Duodenal mucosa (tissue), 2 donors: Measurements from ENCODE around the gene MYO7B.

ENCODE experiments used
- H3K27ac ChIP-seq: one replicate; pipeline ENCODE4 v1.7.0; 2013; ENCODE audit warnings: low read depth, low read length
- H3K27me3 ChIP-seq, 2 donors: one replicate each; pipeline ENCODE4 v1.7.0; 2013; ENCODE audit warnings: low read length in 2 of 2, control low read depth in 1 of 2; ENCODE audit not compliant: insufficient read depth in 2 of 2, control insufficient read depth in 1 of 2
- H3K36me3 ChIP-seq, 2 donors: one replicate each; pipeline ENCODE4 v1.7.0; 2013; ENCODE audit warnings: low read length in 2 of 2, control low read depth in 1 of 2; ENCODE audit not compliant: insufficient read depth in 2 of 2, control insufficient read depth in 1 of 2
- H3K4me1 ChIP-seq, 2 donors: one replicate each; pipeline ENCODE4 v1.7.0; 2013; ENCODE audit warnings: low read length in 2 of 2, control low read depth in 1 of 2; ENCODE audit not compliant: insufficient read depth in 2 of 2, control insufficient read depth in 1 of 2
- H3K4me3 ChIP-seq, 2 donors: one replicate each; pipeline ENCODE4 v1.7.0; 2013; ENCODE audit warnings: low read length in 2 of 2, low read depth in 1 of 2
- H3K9ac ChIP-seq, 2 donors: one replicate each; pipeline ENCODE4 v1.7.0; 2013; ENCODE audit warnings: low read length in 2 of 2, low read depth in 1 of 2
- H3K9me3 ChIP-seq, 2 donors: one replicate each; pipeline ENCODE4 v1.7.0; 2013; ENCODE audit warnings: low read length in 2 of 2, control low read depth in 1 of 2; ENCODE audit not compliant: control insufficient read depth in 1 of 2

The MYO7B gene

GRCh38 chr2:127508631-127509034 lies 26.9 kb upstream of the MYO7B start:
- peaks cover 18 to 20% of the 10 kb centered on the region in 2 donors for H3K36me3 ChIP-seq
- H3K27ac ChIP-seq = no peak overlapping the region
- no peaks in the 10 kb centered on the region for H3K9me3 ChIP-seq
- peaks cover 32 to 33% of the 10 kb centered on the region in 2 donors for H3K4me1 ChIP-seq
- no peak overlapping the region for H3K4me3 ChIP-seq
- no peak overlapping the region for H3K9ac ChIP-seq
- no peaks in the 10 kb centered on the region for H3K27me3 ChIP-seq

GRCh38 chr2:127510073-127510472 lies 25.4 kb upstream of the MYO7B start:
- Histone ChIP-seq H3K4me3 (no peak overlapping the region), H3K9me3 (no peaks in the 10 kb centered on the region), H3K36me3 (peaks cover 11 to 20% of the 10 kb centered on the region in 2 donors), H3K27ac (no peak overlapping the region), H3K4me1 (peaks cover 33% of the 10 kb centered on the region in 2 donors), H3K27me3 (no peaks in the 10 kb centered on the region), H3K9ac (no peak overlapping the region)

GRCh38 chr2:127511090-127511695 lies 24.3 kb upstream of the MYO7B start:
- Histone ChIP-seq H3K27ac (no peak overlapping the region), H3K9me3 (no peaks in the 10 kb centered on the region), H3K4me1 (peaks cover 33 to 40% of the 10 kb centered on the region in 2 donors), H3K9ac (no peak overlapping the region), H3K27me3 (no peaks in the 10 kb centered on the region), H3K4me3 (no peak overlapping the region), H3K36me3 (peaks cover 7 to 27% of the 10 kb centered on the region in 2 donors)

GRCh38 chr2:127511917-127512316 lies 23.6 kb upstream of the MYO7B start:
- Histone ChIP-seq H3K36me3 (peaks cover 9 to 32% of the 10 kb centered on the region in 2 donors), H3K4me1 (peaks cover 33 to 40% of the 10 kb centered on the region in 2 donors), H3K27ac (no peak overlapping the region), H3K27me3 (no peaks in the 10 kb centered on the region), H3K4me3 (no peak overlapping the region), H3K9me3 (no peaks in the 10 kb centered on the region), H3K9ac (no peak overlapping the region)

- H3K36me3 ChIP-seq = peaks cover 9 to 36% of the 10 kb centered on the region in 2 donors
- no peak overlapping the region for H3K9ac ChIP-seq
- H3K27ac ChIP-seq = no peak overlapping the region
- H3K27me3 ChIP-seq = no peaks in the 10 kb centered on the region
- peaks cover 33 to 40% of the 10 kb centered on the region in 2 donors for H3K4me1 ChIP-seq
- no peaks in the 10 kb centered on the region for H3K9me3 ChIP-seq
- no peak overlapping the region for H3K4me3 ChIP-seq
Observed at GRCh38 chr2:127512362-127512761, 23.1 kb upstream of the MYO7B start.

GRCh38 chr2:127514076-127514475 lies 21.4 kb upstream of the MYO7B start:
- Histone ChIP-seq H3K27ac (no peak overlapping the region), H3K9ac (no peak overlapping the region), H3K4me1 (peaks cover 20 to 27% of the 10 kb centered on the region in 2 donors), H3K9me3 (no peaks in the 10 kb centered on the region), H3K36me3 (peaks cover 9 to 53% of the 10 kb centered on the region in 2 donors), H3K27me3 (no peaks in the 10 kb centered on the region), H3K4me3 (no peak overlapping the region)

GRCh38 chr2:127514485-127514884 lies 21.0 kb upstream of the MYO7B start:
- H3K4me1 ChIP-seq = peaks cover 18 to 24% of the 10 kb centered on the region in 2 donors
- H3K4me3 ChIP-seq = no peak overlapping the region
- no peak overlapping the region for H3K9ac ChIP-seq
- H3K36me3 ChIP-seq = peaks cover 9 to 54% of the 10 kb centered on the region in 2 donors
- no peak overlapping the region for H3K27ac ChIP-seq
- H3K9me3 ChIP-seq = no peaks in the 10 kb centered on the region
- H3K27me3 ChIP-seq = no peaks in the 10 kb centered on the region

- Histone ChIP-seq H3K9me3 (no peaks in the 10 kb centered on the region), H3K9ac (no peak overlapping the region), H3K4me3 (no peak overlapping the region), H3K27ac (no peak overlapping the region), H3K4me1 (peaks cover 13 to 21% of the 10 kb centered on the region in 2 donors), H3K27me3 (no peaks in the 10 kb centered on the region), H3K36me3 (peaks cover 9 to 58% of the 10 kb centered on the region in 2 donors)
Observed at GRCh38 chr2:127515383-127515915, 20.0 kb upstream of the MYO7B start.

GRCh38 chr2:127516041-127516762 lies 19.3 kb upstream of the MYO7B start:
- H3K27ac ChIP-seq = no peak overlapping the region
- peaks cover 8 to 14% of the 10 kb centered on the region in 2 donors for H3K4me1 ChIP-seq
- no peaks in the 10 kb centered on the region for H3K9me3 ChIP-seq
- H3K4me3 ChIP-seq = no peak overlapping the region
- H3K27me3 ChIP-seq = no peaks in the 10 kb centered on the region
- H3K9ac ChIP-seq = no peak overlapping the region
- peaks cover 9 to 62% of the 10 kb centered on the region in 2 donors for H3K36me3 ChIP-seq

- Histone ChIP-seq H3K4me1 (peaks cover 0 to 8% of the 10 kb centered on the region in 2 donors), H3K4me3 (no peak overlapping the region), H3K9me3 (no peaks in the 10 kb centered on the region), H3K9ac (no peak overlapping the region), H3K36me3 (peaks cover 14 to 72% of the 10 kb centered on the region in 2 donors), H3K27ac (no peak overlapping the region), H3K27me3 (no peaks in the 10 kb centered on the region)
Observed at GRCh38 chr2:127517465-127517864, 18.0 kb upstream of the MYO7B start.
